ENCODE data around the gene GTSE1. TPM values are rescaled to one million over a fixed set of nuclear protein-coding genes. Genes with fewer than 3 reads are reported as not detected.

GTSE1 gene
- total and polyA plus RNA-seq, 10 donors, result 1.3 to 5.2 (median 3.0) TPM

DNA sequence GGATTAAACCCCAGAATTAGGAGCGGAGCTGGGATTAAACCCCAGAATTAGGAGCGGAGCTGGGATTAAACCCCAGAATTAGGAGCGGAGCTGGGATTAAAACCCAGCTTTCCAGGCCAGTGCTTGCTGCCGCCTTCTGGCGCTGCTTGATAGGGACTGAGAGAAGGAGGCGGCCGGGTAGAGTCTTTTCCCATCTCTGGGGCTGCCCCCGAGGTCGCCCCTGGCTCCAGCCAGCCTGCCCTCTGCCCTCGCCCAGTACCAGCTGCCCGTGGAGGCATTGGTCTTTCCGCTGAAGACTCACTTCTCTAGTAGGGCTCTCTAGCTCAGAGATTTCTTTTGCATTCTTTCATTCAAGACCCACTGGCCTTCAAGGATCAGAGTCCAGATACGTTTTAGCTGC is 44.0 kb downstream of the GTSE1 start:
- intact Hi-C loops (cut with DNase I; ENCODE audit: low total_unique reads), result no loop called here
- Histone ChIP-seq H3K36me3 (peaks cover 0 to 83% (median 76%) of the 10 kb centered on the region in 6 donors), H3K4me3 (no peak overlapping the region), H3K27me3 (replicated peaks in 1 of 7) (no peaks in the 10 kb centered on the region), H3K9me3 (no peaks in the 10 kb centered on the region), H3K4me1 (peaks cover 9 to 31% (median 18%) of the 10 kb centered on the region in 6 donors), H3K27ac (no peak overlapping the region)
- TF ChIP-seq POLR2AphosphoS5 (IDR thresholded peaks at IDR 0.05) (peak in 1 of 3 donors; percentile 8), POLR2A (IDR thresholded peaks at IDR 0.05) (no peak)
- DNase-seq, result peak; percentile 50
- WGBS, 5 donors, result 94 to 97% (median 95%) methylated on average over 12 to 13 of the region's 13 CpGs

- Histone ChIP-seq H3K27me3 (replicated peaks in 1 of 7) (no peaks in the 10 kb centered on the region), H3K27ac (no peak overlapping the region), H3K4me1 (no peaks in the 10 kb centered on the region), H3K9me3 (no peaks in the 10 kb centered on the region), H3K4me3 (no peak overlapping the region), H3K36me3 (peaks cover 7 to 100% (median 99%) of the 10 kb centered on the region in 6 donors)
- no peak for TF ChIP-seq CTCF (IDR thresholded peaks at IDR 0.05 in 8 of 11, conservative IDR thresholded peaks at IDR 0.05 in 3 of 11)
- no peak for TF ChIP-seq POLR2A (IDR thresholded peaks at IDR 0.05)
- TF ChIP-seq POLR2AphosphoS5 (IDR thresholded peaks at IDR 0.05), result no peak
- peak; percentile 30 for DNase-seq
- intact Hi-C loops (cut with DNase I; ENCODE audit: low total_unique reads), result no loop called here
- 94 to 96% (median 94%) methylated on average over 19 of the region's 19 CpGs for WGBS, 5 donors
Measured at GRCh38 chr22:46346680-46347405, 50.2 kb downstream of the GTSE1 start.

DNA sequence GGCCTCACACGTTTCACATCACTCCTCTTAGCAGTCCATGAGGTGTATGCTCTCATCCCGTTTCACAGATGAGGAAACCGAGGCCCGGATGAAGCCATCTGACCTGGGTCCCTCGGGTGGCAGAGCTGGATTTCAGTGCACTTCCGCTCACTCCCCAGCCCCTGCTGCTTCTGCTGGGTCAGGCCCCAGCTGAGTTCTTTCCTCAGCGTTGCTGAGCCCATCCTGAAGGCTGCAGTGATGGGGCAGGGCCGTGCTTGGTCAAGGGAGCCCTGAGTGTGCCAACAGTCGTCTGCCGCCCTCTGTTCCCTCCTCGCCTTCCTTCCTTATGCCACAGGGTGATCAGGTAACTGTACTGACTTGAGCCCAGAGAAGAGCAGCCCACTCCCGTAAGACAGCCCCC is 51.0 kb downstream of the GTSE1 start:
- Histone ChIP-seq H3K9me3 (no peaks in the 10 kb centered on the region), H3K27me3 (replicated peaks in 1 of 7) (no peaks in the 10 kb centered on the region), H3K4me1 (peaks cover 0 to under 1% (median 0%) of the 10 kb centered on the region in 6 donors), H3K36me3 (peaks cover 13 to 100% (median 99%) of the 10 kb centered on the region in 6 donors), H3K4me3 (no peak overlapping the region), H3K27ac (no peak overlapping the region)
- WGBS, 5 donors, result 81 to 96% (median 93%) methylated on average over 11 to 12 of the region's 12 CpGs
- TF ChIP-seq POLR2A (IDR thresholded peaks at IDR 0.05) (no peak), POLR2AphosphoS5 (IDR thresholded peaks at IDR 0.05) (no peak), CTCF (IDR thresholded peaks at IDR 0.05 in 8 of 11, conservative IDR thresholded peaks at IDR 0.05 in 3 of 11) (no peak)
- intact Hi-C loops (cut with DNase I; ENCODE audit: low total_unique reads), result no loop called here
- DNase-seq, result peak; percentile 38

DNA sequence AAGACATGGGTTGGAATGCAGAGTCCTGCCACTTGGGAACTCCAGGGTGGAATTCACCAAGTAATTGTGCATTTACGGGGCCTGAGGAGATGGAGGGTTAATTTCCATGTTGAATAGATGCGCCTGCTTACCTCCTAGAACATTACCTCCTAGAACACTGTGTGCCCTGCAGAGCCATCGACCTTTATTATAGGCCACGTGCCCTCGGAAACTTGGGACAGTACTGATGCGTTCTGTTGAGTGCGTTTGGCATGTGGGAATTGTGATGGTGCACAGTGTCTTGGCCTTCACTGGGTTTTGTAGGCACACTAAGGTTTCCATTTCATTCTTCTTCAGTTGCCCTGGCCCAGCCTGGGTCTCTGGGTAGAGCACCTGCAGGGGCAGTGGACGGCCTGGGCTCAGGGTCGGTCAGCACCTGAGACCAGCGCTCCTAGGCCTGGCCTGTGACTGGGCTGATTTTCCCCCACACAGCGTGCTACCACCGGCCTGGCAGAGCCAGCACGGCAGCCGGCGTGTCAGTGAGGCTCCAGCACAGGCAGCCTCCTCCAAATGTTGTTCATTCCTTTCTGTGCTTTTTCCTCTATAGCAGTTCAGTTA is 51.5 kb downstream of the GTSE1 start:
- Histone ChIP-seq H3K4me1 (peaks cover 0 to 6% (median 0%) of the 10 kb centered on the region in 6 donors), H3K27me3 (replicated peaks in 1 of 7) (no peaks in the 10 kb centered on the region), H3K27ac (no peak overlapping the region), H3K36me3 (peaks cover 13 to 100% (median 100%) of the 10 kb centered on the region in 6 donors), H3K9me3 (no peaks in the 10 kb centered on the region), H3K4me3 (no peak overlapping the region)
- WGBS, 5 donors, result 95 to 97% (median 97%) methylated on average over 14 to 15 of the region's 15 CpGs
- peak; percentile 45 for DNase-seq
- intact Hi-C loops (cut with DNase I; ENCODE audit: low total_unique reads), result no loop called here
- TF ChIP-seq POLR2A (IDR thresholded peaks at IDR 0.05) (no peak), CTCF (IDR thresholded peaks at IDR 0.05 in 8 of 11, conservative IDR thresholded peaks at IDR 0.05 in 3 of 11) (no peak), POLR2AphosphoS5 (IDR thresholded peaks at IDR 0.05) (peak in 1 of 3 donors; percentile 8)
